Measurements from ENCODE around the gene KMT2A. TPM values are rescaled to one million over a fixed set of nuclear protein-coding genes. Genes with fewer than 3 reads are reported as not detected.
"Not testable (repeated sequence)": the region's sequence is repeated elsewhere in the genome, so short reads cannot be mapped to it uniquely, and the experiment has no call there.

The KMT2A gene
- 10.6 and 11.0 TPM in 2 replicates for total RNA-seq (2014; rRNA removed; shearing (Covaris generic))
- polyA plus RNA-seq (2015; cell fraction: cytosol; rRNA removed) = 12.6 and 23.0 TPM in 2 replicates
- polyA plus RNA-seq (2015; cell fraction: nucleus; rRNA removed) = 36.8 and 45.4 TPM in 2 replicates

DNA sequence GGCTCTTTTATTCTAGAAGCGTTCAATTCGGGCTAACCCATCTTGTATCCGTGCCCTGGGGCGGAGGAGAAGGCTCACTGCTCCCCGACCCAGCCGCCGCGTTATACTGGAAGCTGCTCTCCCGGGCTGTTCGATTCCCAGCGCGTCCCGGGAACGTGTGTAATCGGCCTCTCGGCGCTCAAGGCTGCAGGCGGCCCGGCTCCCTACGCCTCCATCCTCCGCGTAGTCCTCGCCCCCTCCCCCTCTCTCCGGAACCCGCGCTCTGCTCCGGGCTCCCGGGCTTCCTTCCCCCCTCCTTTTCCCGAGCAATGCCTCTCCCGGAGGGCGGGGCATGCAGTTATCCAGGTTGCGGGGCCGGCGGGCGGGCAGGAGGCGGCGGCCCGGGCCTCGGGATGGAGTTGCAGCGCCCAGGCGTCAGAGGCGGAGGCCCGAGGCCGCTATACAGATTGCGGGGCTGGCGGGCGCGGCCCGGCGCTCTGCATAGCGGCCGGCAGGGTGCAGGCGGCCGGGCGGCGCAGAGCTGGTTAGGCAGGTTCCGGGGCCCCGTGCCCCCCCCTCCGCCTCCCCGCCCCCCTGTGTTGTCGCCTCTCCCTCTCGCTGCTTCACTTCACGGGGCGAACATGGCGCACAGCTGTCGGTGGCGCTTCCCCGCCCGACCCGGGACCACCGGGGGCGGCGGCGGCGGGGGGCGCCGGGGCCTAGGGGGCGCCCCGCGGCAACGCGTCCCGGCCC is at the start of gene KMT2A:
KMT2A (plus strand) TSS at position 600 of the 732 bp plus-strand sequence; CDS start at position 621, 21 bp downstream.
- DNase-seq (ENCODE audit: low read depth, low spot score) = peak; percentile 92
- in situ Hi-C loops (cut with HindIII; ENCODE audit: low pct_unique_long_range_greater_than_20kb, low sequenced_read_pairs) = no loop called here

DNA sequence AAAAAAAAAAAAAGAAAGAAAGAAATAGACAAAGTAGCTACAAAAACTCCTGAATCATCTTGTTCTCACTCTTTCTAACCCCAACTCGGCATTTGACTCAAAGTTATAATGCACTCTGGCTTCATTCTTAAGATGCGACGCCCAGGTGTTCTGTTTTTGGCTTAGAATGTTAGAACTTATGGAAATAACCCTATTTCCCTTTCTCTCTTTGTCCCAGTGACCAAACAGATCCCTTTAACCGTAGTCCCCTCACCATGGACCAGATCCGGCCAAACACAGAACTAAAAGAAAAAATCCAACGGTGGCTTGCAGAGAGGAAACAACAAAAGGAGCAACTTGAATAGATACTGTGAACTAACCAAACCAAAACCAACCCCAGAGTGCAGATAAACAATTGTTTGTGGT is 40.2 kb upstream of the KMT2A start:
- in situ Hi-C loops (cut with HindIII; ENCODE audit: low pct_unique_long_range_greater_than_20kb, low sequenced_read_pairs) = no loop called here
- DNase-seq (ENCODE audit: low read depth, low spot score) = no peak

DNA sequence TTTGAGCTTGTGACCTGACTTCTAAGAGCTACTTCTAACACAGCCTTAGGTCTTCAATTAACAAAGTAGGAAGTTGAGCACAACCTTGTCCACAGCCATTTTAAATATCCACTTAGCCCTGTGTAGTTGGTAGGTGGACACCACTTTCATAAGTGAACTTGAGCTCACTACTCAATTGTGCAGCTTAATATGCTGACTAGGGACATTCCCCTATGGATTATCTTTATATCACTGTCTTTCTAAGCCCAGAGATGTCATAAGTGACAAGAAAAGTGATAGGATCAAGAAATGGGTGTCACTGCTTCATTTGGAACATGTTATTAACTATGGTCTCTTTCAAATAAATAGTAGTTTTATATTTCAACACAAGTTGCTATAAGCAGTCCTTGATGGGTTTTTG is 38.8 kb upstream of the KMT2A start:
- DNase-seq (ENCODE audit: low read depth, low spot score) = no peak
- in situ Hi-C loops (cut with HindIII; ENCODE audit: low pct_unique_long_range_greater_than_20kb, low sequenced_read_pairs) = no loop called here

DNA sequence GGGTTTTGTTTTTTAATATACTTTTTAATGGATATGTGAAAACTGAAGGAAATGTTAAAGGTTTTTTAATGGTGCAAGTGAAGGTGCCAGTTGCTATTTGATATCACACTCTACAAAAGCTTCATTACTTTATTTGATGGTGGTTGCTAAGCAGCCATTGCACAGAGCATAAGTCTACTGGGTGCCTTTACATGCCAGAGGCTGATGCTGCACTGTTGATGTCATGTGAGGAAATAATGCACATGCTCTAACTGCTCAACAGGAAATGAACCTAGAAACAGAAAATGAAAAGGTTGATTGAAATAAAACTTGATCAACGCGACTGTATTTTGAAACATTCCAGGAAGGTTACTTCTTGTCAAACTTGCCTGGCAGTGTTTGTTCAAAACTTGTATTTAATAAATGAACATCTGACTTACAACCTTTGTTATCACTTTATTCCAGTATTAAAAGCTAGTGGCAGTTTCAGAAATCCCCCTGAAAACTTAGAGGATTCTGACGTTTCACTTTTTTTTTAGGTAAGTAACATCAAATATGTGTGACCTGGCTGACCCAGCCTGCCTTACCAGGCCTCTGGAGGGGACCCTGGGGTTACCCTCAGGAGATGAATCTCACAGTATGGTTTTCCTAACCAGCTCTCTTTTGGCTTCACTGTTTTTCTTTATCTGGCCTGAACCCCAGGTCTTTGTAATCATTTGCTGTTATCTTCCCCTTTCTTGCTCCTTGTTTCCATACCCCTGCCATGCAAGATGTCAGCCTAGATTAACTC is 37.3 kb upstream of the KMT2A start:
- in situ Hi-C loops (cut with HindIII; ENCODE audit: low pct_unique_long_range_greater_than_20kb, low sequenced_read_pairs) = no loop called here
- peak; percentile 38 for DNase-seq (ENCODE audit: low read depth, low spot score)

DNA sequence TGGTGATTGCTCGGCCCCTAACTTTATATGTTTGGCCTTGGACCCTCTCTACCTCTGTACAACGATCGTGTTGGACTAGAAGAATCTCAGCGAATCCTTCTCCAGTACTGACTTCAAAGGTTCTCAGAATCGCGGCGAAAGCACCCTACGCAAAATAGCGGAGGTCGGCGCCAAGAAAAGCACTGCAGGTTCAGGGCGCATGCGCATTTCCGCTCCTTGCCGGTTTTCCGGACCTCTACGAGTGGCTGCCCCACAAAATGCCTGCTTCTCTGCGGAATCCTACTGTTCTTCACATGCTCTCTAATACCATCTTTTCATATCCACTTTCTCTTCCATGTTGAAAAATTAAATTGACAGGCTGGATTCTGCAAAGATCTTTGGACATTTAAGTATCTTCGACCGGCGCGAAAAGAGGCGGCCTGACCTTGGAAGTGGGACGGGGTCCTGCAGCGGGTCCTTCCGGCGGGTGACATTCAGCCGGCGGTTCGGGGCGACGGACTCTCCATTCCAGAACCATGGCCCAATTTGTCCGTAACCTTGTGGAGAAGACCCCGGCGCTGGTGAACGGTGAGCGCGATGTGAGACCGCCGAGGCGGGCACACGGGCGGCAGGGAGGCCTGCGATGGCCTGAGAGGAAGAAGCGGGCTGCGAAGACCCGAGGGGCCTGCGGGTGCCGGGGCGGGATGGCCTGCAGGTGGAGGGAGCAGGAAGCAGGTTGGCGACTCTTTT is 35.0 kb upstream of the KMT2A start, which contains the start of gene ATP5MG:
ATP5MG (plus strand) TSS at position 456 of the 729 bp plus-strand sequence; CDS start at position 516, 60 bp downstream.
- in situ Hi-C loops (cut with HindIII; ENCODE audit: low pct_unique_long_range_greater_than_20kb, low sequenced_read_pairs) = no loop called here

DNA sequence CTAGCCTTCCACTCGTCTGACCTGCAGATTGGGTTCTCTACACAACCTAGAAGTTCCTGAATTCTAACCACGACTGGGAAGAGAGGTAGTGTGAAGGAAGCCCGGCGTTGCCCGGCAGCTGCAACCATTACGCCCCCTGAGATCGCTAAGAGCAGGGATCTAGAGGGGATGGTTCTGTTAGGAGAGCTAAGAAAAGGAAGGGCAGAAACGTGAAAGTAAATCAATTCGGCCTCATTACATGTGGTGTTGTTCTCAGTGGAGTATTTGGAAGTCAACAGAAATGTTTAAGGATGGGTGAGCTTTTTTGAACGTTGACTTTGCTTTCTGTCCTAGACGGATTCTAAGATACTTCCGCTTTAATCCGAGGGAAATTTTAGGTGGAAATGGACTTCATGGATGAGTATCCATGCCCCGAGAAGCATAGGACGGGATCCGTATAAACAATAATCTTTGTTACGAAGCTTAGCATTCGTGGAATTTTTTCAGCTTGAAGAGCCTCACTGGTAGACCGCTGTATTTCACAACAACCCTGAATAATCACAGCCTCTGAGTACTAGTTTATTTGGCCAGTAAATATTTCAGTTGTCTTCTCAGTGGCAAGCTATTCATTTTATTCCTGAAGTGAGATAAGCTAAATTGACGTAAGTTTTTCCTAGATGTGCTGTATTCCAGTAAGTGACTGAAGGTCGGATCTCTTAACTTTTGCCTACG is 34.3 kb upstream of the KMT2A start:
- in situ Hi-C loops (cut with HindIII; ENCODE audit: low pct_unique_long_range_greater_than_20kb, low sequenced_read_pairs) = no loop called here

More for the DNA sequence above, 35.0 kb upstream of the KMT2A start, which contains the start of gene ATP5MG:
- DNase-seq (ENCODE audit: low read depth, low spot score) = peak; percentile 85

DNA sequence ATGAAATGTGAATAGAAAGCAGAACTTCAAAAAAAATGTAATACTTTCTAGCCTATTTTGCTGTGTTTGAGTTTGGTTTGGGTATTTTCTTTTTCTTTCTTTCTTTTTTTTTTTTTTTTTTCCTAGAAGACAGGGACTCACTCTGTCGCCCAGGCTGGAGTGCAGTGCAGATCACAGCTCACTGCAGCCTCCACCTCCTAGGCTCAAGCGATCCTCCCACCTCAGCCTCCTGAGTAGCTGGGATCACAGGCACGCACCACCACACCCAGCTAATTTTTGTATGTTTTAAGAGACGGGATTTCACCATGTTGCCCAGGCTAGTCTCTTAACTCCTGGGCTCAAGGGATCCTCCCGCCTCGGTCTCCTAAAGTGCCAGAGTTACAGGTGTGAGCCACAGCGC is 33.7 kb upstream of the KMT2A start:
- in situ Hi-C loops (cut with HindIII; ENCODE audit: low pct_unique_long_range_greater_than_20kb, low sequenced_read_pairs); DNase-seq (ENCODE audit: low read depth, low spot score): not testable (repeated sequence)

More for the DNA sequence above, 34.3 kb upstream of the KMT2A start:
- peak; percentile 6 for DNase-seq (ENCODE audit: low read depth, low spot score)

DNA sequence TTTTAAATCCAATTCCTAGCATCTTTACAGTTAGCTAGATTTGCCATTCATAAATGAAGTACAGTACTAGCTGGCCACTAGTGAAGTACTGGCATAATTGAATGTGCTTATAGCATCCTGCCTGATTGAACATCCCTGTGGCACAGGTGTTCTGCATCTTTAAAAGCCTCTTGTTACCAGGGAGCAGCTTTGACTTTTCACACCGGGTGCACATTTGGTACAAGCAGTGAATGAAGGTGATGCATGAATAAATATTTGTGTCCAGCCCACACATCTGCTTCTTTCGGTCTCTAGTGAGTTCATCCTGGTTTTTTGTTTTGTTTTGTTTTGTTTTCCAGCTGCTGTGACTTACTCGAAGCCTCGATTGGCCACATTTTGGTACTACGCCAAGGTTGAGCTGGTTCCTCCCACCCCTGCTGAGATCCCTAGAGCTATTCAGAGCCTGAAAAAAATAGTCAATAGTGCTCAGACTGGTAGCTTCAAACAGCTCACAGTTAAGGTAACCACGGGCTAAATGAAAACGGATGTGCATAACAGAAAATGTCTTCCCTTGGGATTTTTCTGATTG is 29.6 kb upstream of the KMT2A start:
- DNase-seq (ENCODE audit: low read depth, low spot score) = no peak
- in situ Hi-C loops (cut with HindIII; ENCODE audit: low pct_unique_long_range_greater_than_20kb, low sequenced_read_pairs) = no loop called here

DNA sequence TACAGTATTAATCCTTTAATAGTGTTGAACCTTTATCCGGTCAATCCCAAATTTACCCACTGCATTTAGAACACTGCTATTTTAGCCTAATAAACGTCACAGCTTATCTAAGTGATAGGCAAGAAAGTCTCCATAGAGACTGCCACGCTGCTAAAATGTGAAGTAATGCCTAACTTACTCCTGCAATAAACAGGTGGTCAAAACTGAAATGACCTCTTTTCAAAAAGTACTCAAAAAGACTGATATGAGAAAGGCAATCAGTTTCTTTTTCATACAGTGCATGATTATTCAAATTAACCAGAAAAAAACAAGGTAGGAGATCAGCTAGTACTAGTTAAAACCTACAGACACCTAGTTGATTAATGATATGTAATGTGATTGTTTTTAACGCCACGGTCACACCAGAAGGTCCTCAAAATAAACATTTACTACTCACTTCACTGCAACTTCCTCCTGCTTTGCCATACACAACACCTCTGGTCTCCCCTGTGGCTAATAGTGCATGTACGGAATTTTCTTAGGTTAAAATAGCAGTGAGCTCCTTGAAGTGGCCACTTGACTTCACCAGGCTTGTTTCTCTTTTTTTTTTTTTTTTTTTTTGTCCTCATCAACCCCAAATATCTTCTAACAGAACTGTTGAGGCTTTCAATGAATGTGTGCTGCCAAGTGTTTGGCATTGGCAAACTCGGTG is 26.1 kb upstream of the KMT2A start:
- no peak for DNase-seq (ENCODE audit: low read depth, low spot score)
- in situ Hi-C loops (cut with HindIII; ENCODE audit: low pct_unique_long_range_greater_than_20kb, low sequenced_read_pairs) = no loop called here

DNA sequence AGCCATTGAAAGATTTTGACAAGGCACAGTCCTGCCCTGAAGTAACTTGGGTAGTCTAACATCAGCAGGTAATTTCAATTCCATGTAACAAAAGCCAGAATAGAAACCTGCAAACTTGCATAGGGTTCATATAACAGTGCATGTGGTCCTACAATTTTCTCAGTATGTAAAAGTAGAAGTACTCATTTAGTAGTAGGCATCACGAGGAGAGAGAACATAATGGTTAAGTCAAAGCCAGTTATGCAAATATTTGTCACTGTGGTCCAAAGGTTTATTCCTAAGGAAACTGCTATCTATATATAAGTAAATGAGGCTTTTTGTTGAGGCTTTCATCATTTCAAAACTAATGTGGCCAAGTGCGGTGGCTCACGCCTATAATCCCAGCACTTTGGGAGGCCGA is 24.8 kb upstream of the KMT2A start:
- DNase-seq (ENCODE audit: low read depth, low spot score) = no peak
- in situ Hi-C loops (cut with HindIII; ENCODE audit: low pct_unique_long_range_greater_than_20kb, low sequenced_read_pairs) = no loop called here

DNA sequence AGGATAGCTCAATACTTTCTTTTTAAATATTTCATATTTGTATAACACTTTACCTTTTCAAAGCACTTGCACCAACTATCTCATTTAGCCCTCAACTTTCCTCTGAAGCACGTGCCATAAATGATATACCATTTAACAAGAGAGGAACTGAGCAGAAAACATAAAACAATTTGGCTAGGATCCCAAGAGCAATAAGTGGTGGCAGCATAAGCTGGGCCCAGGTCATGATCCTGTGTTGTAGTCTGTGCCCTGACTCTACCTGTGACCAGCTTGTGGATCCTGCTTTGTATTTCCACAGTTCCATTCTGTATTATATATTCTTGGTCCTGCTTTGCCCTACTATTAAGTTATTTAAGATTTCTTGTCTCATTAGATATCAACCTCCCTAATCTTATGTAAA is 23.4 kb upstream of the KMT2A start:
- in situ Hi-C loops (cut with HindIII; ENCODE audit: low pct_unique_long_range_greater_than_20kb, low sequenced_read_pairs) = no loop called here
- no peak for DNase-seq (ENCODE audit: low read depth, low spot score)

DNA sequence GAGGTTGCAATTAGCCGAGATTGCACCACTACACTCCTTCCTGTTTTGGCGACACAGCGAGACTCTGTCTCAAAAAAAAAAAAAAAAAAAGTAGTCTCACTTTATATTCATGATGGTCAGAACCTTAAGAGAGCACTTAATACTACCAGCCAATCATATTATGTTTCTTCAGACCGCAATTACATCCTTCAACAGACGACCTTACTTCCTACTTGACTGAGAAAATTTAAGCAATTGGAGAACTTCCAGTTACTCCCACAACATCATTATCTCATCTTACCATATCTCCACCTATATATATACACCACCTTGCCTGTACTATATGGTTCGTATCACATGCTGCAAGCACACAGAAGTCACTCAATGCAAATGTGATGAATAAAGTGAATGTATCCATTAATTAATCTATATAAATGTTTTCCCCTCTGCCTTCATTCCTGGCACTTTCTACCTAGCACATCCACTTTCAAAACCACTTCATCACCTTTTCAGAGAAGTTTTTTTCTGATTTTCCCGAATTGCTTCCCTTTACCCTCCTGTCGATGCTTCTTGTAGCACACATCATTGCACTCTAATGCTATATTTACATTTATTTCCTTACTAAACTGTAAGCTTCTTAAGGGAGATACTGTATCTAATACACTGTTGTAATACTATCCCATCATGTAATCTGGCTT is 21.1 kb upstream of the KMT2A start:
- in situ Hi-C loops (cut with HindIII; ENCODE audit: low pct_unique_long_range_greater_than_20kb, low sequenced_read_pairs) = no loop called here
- no peak for DNase-seq (ENCODE audit: low read depth, low spot score)

DNA sequence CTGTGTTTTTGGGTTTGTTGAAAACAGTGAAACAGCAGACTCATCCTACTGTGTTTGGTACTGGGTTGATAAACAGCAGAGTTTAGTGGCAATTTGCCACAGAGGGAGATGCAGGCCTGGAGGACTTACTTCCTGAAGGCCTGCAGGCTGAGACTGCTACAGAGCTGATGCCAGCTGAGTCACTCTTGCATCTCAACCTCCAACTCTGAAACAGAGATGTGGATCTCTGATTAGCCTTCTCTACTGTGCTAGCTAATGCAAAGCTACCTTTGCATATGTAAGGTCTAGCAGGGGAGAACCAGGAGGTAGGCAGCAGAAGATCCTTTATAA is 20.6 kb upstream of the KMT2A start:
- DNase-seq (ENCODE audit: low read depth, low spot score) = peak; percentile 16
- in situ Hi-C loops (cut with HindIII; ENCODE audit: low pct_unique_long_range_greater_than_20kb, low sequenced_read_pairs) = no loop called here

DNA sequence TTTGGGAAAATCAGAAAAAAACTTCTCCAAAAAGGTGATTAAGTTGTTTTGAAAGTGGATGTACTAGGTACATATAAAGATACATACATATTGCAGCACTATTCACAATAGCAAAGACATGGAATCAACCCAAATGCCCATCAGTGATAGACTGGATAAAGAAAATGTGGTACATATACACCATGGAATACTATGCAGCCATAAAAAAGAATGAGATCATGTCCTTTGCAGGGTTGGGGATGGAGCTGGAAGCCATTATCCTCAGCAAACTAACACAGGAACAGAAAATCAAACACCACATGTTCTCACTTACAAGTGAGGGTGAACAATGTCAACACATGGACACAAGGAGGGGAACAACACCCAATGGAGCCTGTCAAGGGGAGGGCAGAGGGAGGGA is 19.4 kb upstream of the KMT2A start:
- DNase-seq (ENCODE audit: low read depth, low spot score); in situ Hi-C loops (cut with HindIII; ENCODE audit: low pct_unique_long_range_greater_than_20kb, low sequenced_read_pairs): not testable (repeated sequence)

DNA sequence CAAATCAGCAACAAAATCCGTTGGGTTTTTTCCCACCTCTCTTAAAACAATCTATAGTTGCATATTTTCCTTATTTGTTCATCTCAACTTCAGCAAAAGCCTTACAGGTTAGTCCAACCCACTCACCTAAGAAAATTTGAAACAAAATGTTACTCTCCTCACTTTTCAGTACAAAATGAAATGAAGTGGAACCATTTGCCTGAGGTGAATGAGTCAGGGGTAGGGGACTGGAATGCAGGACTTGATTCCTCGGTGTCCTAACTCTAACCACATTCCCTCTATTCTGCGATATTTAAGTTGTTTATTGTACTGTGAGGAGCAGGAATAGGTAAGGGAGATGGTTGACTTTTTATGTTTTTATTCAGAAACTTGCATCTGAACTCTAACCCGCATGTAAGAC is 18.5 kb upstream of the KMT2A start:
- DNase-seq (ENCODE audit: low read depth, low spot score) = no peak
- in situ Hi-C loops (cut with HindIII; ENCODE audit: low pct_unique_long_range_greater_than_20kb, low sequenced_read_pairs) = no loop called here

DNA sequence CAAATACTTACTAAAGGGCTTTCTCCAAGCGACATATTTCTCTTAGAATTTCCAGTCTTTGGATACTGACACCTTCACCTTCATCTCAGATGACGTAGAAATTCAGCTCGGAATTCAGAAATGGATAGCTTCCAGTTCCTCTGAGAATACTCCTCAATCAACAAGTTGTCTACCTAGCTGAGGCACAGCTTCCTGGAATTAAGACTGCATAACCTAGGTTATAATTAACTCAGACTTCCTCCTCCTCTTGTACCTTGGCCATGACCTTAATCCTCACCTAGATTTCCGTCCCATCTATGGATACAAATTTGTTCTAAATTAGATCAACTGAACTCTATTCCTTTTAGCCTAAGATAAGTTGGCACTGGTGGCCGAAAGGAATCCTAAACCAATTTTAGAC is 17.5 kb upstream of the KMT2A start:
- in situ Hi-C loops (cut with HindIII; ENCODE audit: low pct_unique_long_range_greater_than_20kb, low sequenced_read_pairs) = no loop called here
- DNase-seq (ENCODE audit: low read depth, low spot score) = no peak

Data from SK-MEL-5 (cell line).